NCI-H748 (cell line): ENCODE measurements around the gene ZNF70.
A peak's percentile ranks its signal among the peaks of the same experiment; 100 is the strongest.

ENCODE experiments used
- DNase-seq: peaks from one replicate; lab custom pipeline; 2025; ENCODE audit not compliant: unreplicated experiment; lab: John Stamatoyannopoulos, UW

ZNF70 gene

GRCh38 chr22:23779731-23780130, 28.8 kb upstream of the ZNF70 start:
- DNase-seq, result no peak

DNA sequence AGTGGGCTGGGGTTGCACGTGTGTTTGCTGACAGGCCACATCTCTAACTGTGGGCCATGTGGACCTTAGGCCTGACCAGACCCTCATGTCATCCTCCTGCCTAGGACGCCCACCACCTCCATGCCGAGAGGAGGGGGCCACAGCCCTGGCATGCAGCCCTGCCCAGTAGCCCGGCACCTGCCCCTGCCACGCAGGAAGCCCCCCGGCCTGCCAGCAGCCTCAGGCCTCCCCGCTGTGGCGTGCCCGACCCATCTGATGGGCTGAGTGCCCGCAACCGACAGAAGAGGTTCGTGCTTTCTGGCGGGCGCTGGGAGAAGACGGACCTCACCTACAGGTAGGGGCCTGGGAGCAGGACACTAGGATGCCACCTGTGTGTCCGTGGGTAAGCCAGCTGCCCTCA, 28.2 kb upstream of the ZNF70 start:
- DNase-seq, result no peak

DNA sequence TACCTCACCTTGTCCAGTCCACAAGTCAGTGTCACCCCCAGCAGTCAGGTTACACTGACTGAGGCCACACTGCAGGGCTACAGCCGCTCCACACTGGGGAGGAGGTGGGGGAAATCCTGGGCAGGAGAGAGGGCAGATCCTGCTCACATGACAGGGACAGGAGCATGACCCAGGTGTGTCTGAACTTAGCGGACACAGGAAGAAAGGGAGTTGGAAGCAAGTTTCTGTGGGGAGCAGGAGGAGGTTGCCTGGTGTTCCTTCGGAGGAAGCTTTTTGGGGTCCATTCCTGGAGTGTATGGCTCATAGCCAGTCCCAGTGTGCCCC, 27.6 kb upstream of the ZNF70 start:
- DNase-seq, result no peak

DNA sequence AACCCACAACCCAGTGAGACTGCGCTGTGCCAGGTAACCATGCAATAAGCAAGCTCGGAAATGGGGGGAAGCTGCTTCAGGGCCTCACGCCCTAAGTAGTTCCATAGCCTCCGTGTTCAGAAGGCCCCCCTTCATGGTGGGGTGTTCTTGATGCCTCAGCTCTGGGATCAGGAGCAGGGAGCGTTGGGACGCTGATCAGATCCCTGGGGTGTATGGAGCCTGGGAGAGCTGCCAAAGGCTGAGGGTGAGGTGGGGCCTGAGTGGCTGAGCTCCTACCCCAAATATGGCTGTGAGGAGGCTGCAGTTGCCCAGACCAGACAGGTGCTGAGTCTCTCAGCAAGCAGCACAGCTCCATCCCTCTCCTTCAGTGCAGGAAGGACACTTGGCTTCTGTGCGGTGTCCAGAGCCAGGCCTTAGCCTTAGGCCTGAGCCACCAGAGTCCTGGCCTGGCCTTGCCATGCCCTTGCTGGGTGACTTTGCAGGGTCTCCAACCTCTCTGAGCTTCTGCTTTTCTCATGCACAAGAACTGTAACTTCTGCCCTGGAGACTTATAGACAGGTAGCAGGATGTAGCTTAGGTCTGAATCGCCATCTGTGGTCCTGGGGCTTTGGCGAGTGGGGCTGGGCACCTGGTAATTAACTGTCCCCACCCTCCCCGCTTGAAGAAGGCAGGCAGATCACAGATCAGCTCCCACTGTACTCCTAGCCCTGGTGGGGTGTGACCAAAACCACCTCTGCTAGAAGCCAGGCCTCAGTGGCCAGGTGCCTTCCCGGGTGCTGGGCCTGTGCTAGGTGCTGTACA, 27.1 kb upstream of the ZNF70 start:
- DNase-seq, result no peak

- no peak for DNase-seq
These were observed 25.0 kb upstream of the ZNF70 start for GRCh38 chr22:23775779-23776375.

- DNase-seq, result no peak
These were observed 24.1 kb upstream of the ZNF70 start for GRCh38 chr22:23774922-23775436.

DNA sequence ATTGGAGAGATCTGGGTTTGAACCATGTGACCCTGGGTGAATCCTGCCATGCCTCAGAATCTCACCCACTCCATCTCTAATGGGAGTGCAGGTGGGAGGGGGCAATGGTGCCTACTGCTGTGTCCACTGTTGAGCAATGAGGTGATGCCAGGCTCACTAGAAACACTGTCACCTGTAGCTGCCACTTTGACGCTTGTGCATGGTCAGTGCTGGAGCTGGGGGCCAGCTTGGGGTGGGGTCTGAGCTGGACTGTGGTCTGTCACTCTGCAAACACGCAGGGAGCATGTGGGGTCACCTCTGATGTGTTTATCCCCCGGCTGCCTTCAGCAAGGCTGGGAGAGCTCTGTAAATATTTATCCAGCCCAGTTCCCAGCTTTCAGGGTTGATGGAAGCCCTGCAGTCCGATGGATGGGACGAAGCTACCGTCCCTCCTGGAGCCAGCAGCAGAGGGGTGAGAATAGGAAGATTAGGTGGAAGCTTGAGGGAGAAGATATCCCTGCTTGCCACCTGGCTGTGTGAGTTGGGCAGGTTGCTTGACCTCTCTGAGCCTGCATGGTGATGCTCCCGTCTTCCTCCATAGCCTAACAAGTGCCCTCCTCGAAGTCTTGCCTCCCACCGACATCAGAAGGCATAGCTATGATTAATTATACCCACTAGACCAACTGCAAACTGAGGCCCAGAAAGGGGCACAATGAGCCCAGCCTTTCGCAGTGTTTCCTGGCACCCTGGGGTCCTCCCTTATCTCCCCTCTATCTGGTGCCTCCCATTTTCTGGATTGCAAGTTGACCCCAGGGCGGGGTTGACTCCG, 23.4 kb upstream of the ZNF70 start:
- DNase-seq, result no peak

DNA sequence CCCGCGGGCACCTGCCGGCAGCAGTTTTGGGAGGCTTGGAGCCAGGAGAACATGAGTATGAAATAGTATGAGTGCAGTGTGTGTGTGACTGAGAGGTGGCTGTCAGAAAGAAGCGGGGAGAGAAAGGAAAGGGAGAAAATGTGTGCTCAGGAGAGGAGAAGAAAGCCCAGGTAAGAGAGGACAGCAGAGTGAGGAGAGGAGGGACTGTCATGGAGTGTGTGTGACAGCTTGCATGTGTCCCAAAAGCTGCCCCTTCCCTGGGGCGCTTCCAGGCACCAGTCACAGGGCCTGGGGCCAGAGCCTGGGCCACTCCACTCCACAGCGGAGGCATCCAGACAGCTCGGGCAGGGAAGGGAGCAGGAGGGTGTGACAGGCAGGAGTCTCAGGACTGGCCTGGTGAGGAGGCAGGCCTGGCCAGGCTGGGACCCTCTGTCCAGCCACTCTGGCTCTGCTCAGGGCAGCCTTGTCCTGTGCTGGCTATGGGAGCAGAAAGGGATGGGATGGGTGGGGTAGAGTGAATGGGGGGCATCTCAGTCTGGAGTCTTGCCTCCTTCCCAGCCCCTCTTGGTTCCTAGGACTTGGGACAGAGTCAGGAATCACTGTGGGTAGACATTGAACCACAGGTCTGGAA, 22.7 kb upstream of the ZNF70 start:
- DNase-seq, result no peak

DNA sequence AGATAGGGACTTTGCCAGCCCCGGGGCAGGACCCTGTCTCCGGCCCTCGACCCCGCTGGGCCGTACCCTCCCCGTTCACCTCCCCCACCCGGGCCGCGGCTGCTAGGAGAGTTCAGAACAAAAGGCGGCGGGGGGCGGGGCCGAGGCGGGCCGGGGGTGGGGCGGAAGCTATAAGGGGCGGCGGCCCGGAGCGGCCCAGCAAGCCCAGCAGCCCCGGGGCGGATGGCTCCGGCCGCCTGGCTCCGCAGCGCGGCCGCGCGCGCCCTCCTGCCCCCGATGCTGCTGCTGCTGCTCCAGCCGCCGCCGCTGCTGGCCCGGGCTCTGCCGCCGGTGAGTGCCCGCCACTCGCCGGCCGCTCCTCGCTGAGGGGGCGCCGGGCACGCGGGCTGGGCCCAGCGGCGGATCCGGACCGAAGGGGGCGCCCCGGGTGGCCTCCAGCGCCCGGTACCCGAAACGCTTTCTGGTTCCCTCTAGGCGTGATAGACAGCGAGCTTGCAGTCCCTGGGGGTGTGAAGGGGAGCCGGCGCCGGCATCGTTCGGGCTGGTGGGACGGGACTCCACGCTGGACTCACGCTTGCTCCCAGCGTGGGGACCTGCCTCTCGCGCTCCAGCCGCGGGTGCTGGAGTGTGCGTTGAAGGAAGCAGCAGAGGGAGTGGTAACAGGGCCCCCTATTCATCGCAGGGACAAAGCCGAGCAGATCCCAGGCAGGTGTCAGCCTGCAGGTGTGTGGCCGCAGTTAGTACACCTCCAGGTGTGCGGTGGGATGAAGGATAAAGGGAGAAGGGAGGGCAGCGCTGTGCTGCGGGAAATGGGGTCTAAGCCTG, 21.9 kb upstream of the ZNF70 start, which contains the start of gene MMP11:
MMP11 (plus strand) TSS at position 201 of the 825 bp plus-strand sequence; CDS start at position 223, 22 bp downstream.
- DNase-seq, result peak; percentile 84

DNA sequence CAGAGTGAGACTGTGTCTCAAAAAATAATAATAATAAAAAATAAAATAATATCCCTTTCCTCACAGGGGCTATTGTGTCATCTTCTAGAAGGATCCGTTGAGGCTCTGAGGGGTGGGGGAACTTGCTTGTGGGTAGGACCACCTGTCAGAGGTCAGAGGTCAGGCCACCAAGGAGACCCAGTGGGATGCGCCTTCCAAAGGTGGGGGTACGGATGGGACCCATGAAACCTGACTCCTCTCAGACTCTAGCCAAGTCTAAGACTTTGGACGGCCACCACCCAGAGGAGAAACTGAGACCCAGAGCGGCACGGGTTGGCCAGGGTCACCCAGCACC, 21.4 kb upstream of the ZNF70 start:
- no peak for DNase-seq

DNA sequence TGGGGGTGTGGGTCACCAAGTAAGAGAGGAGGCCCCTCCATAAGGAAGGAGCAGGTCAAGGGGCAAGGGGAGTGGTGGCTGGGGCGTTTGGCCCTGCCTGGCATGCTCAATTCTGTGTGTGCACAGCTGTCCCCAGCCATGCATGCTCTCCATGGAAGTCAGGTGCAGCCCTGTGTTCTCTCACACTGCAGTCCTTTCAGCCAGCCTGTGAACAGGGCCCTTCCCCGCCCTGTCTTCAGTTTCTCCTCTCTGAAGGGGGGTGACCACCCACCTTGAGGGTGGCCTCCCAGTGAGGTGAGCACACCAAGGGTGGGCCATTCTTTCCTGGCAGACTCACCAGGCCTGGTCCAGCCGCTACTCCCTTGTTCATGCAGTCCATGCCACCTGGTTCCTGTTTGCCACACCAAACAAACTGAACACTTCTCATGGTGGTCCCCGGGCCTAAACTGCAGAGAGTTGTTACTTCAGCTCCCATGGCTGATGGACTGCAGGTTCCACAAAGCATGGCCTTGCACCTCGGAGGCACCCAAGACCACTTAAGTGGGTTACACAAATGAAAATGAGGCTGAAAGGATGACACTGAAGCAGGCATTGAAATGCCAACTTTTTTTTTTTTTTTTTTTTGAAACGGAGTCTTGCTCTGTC, 18.5 kb upstream of the ZNF70 start:
- no peak for DNase-seq

DNA sequence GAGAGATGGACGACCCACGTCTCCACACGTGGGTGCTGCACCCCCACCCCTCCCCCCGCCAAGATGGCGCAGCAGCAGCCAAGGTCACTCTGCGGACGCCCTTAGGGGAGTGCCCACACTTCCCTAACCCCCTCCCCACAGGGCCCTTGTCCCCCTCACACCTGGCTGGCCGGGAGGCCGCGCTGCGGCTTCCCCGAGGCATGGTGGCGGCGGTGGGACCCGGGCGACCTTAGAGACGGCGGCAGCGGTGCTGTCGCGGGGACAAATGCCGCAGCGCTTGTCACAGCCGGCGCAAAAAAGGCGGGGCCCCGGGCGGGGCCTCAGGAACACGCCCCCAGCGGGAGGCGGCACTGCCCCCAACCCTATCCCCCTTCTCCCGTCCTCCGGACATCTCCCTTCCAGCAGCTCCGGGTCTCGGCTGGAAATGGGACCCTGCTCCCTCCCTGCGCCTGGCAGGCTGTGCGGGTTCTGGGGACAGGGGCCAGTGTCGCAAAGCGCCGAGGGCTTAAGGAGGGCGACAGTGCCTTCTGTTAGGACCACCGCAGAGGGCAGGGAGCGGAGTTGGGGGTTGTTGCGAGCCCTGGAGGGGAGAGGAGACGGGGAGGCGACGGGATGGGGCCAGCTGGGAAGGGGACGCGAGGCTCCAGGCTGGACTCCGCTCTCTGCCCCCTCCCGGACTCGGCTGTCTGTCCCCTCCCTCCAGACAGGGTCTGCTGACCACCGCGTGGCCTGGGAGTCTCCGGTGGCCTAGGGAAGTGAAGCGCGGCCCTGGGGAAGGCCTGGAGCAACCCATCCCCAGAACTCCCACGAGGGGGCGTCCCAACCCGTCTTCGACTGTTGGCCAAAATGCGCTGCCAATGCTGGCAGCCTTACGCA, 17.0 kb upstream of the ZNF70 start, which contains the start of gene CHCHD10:
CHCHD10 (minus strand) TSS at position 300 of the 876 bp plus-strand sequence; CDS start at position 202, 98 bp downstream.
- peak; percentile 77 for DNase-seq

GRCh38 chr22:23767303-23767672, 16.4 kb upstream of the ZNF70 start:
- DNase-seq, result no peak

- DNase-seq, result no peak
These were observed 14.3 kb upstream of the ZNF70 start for GRCh38 chr22:23764899-23765881.

GRCh38 chr22:23763954-23764353, 13.0 kb upstream of the ZNF70 start:
- DNase-seq, result no peak

- DNase-seq, result no peak
These were observed 12.7 kb upstream of the ZNF70 start for GRCh38 chr22:23763579-23763945.

DNA sequence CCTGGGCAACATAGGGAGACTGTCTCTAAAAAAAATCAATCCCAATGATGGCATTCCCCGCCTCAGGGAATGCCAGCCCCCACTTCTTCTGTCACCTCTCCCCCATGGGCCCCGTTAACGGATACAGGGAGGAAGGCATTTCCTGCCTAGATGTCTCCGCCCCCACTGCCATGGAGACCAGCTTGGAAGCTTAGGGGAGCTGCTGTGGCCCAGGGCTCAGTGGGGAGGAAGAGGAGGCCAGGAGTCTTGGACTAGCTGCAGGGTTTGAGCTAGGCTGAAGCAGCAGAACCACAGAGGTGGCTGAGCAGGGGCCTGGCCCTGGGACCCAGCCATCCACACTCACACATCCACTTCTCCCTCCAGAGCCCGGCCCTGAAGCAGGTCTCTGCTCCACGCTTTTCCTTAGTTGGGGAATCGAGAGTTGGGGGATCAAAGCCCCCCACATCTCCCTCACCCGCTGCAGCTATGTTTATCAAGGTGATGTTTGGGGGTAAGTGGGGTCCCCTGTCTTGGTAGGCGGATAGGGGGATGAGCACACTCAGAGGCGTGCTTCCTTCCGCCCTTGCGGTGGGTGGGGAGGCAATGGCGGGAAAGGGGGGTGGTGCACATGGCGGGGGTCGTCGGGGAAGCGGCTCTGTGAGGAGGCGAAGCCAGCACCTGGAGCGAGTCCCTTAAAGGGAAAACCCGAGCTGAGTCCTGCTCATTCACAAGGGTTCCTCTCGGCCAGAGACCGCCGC, 12.1 kb upstream of the ZNF70 start, which contains the start of gene C22orf15:
C22orf15 (plus strand) TSS at position 149 of the 737 bp plus-strand sequence; CDS start at position 466, 317 bp downstream.
- DNase-seq, result no peak
